Epithelial cell of proximal tubule (primary cell): Measurements from ENCODE around the gene UBN1. TPM values are rescaled to one million over a fixed set of nuclear protein-coding genes. Genes with fewer than 3 reads are reported as not detected.
A peak's percentile ranks its signal among the peaks of the same experiment; 100 is the strongest.

ENCODE experiments used
- DNase-seq: peaks from one replicate; pipeline ENCODE4 v3.0.0-alpha.2; 2011; ENCODE audit warnings: low read depth
- H3K4me3 ChIP-seq: 2 replicates; pipeline ENCODE4 v1.5.1; 2011; ENCODE audit warnings: low read depth, mild to moderate bottlenecking, low read length
- CTCF ChIP-seq: conservative IDR thresholded peaks from 2 replicates; pipeline ENCODE4 v1.5.1; 2012; ENCODE audit warnings: low read depth, mild to moderate bottlenecking, low read length
- total RNA-seq: library from RNA; depleted of rRNA; stranded (reverse); fragments of >200 nt; gene quantifications from 2 replicates; pipeline ENCODE4 v1.2.3, GENCODE V29; 2015

UBN1 gene
- total RNA-seq, 1 donor from 2014 or later = 24.5 TPM

GRCh38 chr16:4860727-4861342, 13.6 kb downstream of the UBN1 start:
- no peak overlapping the region for H3K4me3 ChIP-seq
- no peak for TF ChIP-seq CTCF
- no peak for DNase-seq

DNA sequence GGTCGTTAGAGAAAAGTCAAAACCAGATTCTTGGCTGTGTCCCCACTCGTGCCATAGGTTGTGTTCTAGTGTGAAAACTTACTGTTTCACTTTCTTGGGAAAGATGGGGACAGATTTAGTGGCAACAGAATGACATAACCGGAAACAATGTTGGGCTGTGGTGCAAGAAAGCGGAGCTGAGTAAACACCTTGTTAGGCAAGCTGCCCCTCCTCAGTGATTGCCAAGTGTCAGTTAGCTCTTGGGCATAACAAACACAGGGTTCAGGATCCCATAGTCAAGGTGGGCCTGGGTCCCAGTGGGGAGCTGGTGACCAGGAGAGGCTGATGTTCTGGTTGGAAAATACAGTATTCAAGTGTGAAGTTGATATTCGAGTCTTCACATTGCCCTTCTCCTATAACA, 15.4 kb downstream of the UBN1 start:
- H3K4me3 ChIP-seq = no peak overlapping the region
- DNase-seq = no peak
- no peak for TF ChIP-seq CTCF

DNA sequence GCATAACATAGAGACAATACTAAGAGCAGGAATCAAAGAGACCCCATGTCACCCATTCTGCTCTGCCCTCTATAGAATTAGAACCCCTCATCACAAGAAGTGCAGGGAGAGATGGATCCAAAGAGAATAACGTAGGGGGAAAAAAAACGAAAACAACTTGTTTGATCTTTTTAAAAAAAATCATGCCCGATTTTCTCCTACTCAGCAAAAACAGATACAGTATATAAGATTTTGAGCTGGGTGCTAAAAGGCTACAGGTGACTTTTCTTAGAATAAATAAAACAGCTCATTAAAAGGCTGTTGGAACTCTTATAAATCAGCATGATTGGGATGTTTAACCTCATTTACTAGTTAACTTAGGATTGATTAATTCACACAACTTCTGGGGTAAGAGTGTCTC, 17.4 kb downstream of the UBN1 start:
- no peak for TF ChIP-seq CTCF
- no peak overlapping the region for H3K4me3 ChIP-seq
- no peak for DNase-seq

- TF ChIP-seq CTCF = no peak
- DNase-seq = no peak
Observed at GRCh38 chr16:4865231-4865860, 18.1 kb downstream of the UBN1 start.

GRCh38 chr16:4866586-4866985, 19.3 kb downstream of the UBN1 start:
- DNase-seq = no peak
- no peak for TF ChIP-seq CTCF
- H3K4me3 ChIP-seq = no peak overlapping the region

More at GRCh38 chr16:4865231-4865860, 18.1 kb downstream of the UBN1 start:
- no peak overlapping the region for H3K4me3 ChIP-seq

GRCh38 chr16:4868026-4868425, 20.7 kb downstream of the UBN1 start:
- DNase-seq = no peak
- TF ChIP-seq CTCF = no peak
- peak overlapping the region; percentile 13 for H3K4me3 ChIP-seq

GRCh38 chr16:4868535-4868934, 21.3 kb downstream of the UBN1 start:
- TF ChIP-seq CTCF = no peak
- no peak overlapping the region for H3K4me3 ChIP-seq
- DNase-seq = no peak
